Measurements from ENCODE around the gene KCNMA1. TPM values are rescaled to one million over a fixed set of nuclear protein-coding genes. Genes with fewer than 3 reads are reported as not detected.

The KCNMA1 gene
- total and polyA plus RNA-seq, 9 of the 15 experiments (the other 6 are each of a cell fraction or from before 2014, with no cell fraction given): 0.01 to 0.95 (median 0.15) TPM; not detected in 4

GRCh38 chr10:77452952-77453564 lies 184.6 kb downstream of the KCNMA1 start:
- no peaks in the 10 kb centered on the region for H4K20me1 ChIP-seq (replicated peaks; ENCODE audit: control insufficient read depth, insufficient read depth, low read length)
- H2AFZ ChIP-seq (ENCODE audit: low read depth, low read length): no peak overlapping the region
- ChIA-PET CTCF (ENCODE audit: low intra/inter-chr PET ratio) (no interaction called here), POLR2A (no interaction called here)
- H3K27me3 ChIP-seq (ENCODE audit: control insufficient read depth in 2 of 2, insufficient read depth in 2 of 2, low read length in 2 of 2): peaks cover 0 to 7% of the 10 kb centered on the region in 2 experiments; a peak in 1 of 5 replicates
- no TSS peak for BruUV-seq (replicated peaks)
- 0% methylated on average over 4 of the region's 4 CpGs for WGBS (ENCODE audit: insufficient coverage, low coverage, missing lambda C conversion rate)
- H3K4me2 ChIP-seq (ENCODE audit: insufficient read depth, low read length): no peak overlapping the region
- DNase-seq (ENCODE audit: extremely low read depth in 1 of 4, low spot score in 3 of 4) (no peak), ATAC-seq (no peak), FAIRE-seq (no peak)
- in situ Hi-C loops (cut with MboI) (no loop called here), intact Hi-C loops (cut with micrococcal nuclease) (no loop called here)
- H3K79me2 ChIP-seq (ENCODE audit: control insufficient read depth, insufficient read depth, low read length): no peaks in the 10 kb centered on the region
- no peak overlapping the region for H3K9ac ChIP-seq (ENCODE audit: insufficient read depth in 1 of 2, low read depth in 2 of 2, low read length in 2 of 2)
- no peak overlapping the region for H3K27ac ChIP-seq (ENCODE audit: extremely low read depth, low read depth, low read length)
- H3K4me3 ChIP-seq: no peak overlapping the region
- H3K4me1 ChIP-seq (replicated peaks in 1 of 2; ENCODE audit: control insufficient read depth in 2 of 2, insufficient read depth in 2 of 2, low read length in 2 of 2): no peaks in the 10 kb centered on the region
- H3K36me3 ChIP-seq (ENCODE audit: control insufficient read depth, insufficient read depth, low read length): no peaks in the 10 kb centered on the region
- no peaks in the 10 kb centered on the region for H3K9me3 ChIP-seq (replicated peaks; ENCODE audit: control insufficient read depth, insufficient read depth, low read depth, low read length)
- H3K9me1 ChIP-seq (ENCODE audit: control insufficient read depth, insufficient read depth, low read length): no peaks in the 10 kb centered on the region
- no peak for TF ChIP-seq HNRNPH1 (optimal IDR thresholded peaks at IDR 0.05; ENCODE audit: low read depth, low read length)
- TF ChIP-seq, protein P1, sequence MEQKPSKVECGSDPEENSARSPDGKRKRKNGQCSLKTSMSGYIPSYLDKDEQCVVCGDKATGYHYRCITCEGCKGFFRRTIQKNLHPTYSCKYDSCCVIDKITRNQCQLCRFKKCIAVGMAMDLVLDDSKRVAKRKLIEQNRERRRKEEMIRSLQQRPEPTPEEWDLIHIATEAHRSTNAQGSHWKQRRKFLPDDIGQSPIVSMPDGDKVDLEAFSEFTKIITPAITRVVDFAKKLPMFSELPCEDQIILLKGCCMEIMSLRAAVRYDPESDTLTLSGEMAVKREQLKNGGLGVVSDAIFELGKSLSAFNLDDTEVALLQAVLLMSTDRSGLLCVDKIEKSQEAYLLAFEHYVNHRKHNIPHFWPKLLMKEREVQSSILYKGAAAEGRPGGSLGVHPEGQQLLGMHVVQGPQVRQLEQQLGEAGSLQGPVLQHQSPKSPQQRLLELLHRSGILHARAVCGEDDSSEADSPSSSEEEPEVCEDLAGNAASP (IDR thresholded peaks at IDR 0.05): no peak
- TF ChIP-seq SNAPC5 (CRISPR knock-in tag; IDR thresholded peaks at IDR 0.05): no peak
- TF ChIP-seq, protein P2, sequence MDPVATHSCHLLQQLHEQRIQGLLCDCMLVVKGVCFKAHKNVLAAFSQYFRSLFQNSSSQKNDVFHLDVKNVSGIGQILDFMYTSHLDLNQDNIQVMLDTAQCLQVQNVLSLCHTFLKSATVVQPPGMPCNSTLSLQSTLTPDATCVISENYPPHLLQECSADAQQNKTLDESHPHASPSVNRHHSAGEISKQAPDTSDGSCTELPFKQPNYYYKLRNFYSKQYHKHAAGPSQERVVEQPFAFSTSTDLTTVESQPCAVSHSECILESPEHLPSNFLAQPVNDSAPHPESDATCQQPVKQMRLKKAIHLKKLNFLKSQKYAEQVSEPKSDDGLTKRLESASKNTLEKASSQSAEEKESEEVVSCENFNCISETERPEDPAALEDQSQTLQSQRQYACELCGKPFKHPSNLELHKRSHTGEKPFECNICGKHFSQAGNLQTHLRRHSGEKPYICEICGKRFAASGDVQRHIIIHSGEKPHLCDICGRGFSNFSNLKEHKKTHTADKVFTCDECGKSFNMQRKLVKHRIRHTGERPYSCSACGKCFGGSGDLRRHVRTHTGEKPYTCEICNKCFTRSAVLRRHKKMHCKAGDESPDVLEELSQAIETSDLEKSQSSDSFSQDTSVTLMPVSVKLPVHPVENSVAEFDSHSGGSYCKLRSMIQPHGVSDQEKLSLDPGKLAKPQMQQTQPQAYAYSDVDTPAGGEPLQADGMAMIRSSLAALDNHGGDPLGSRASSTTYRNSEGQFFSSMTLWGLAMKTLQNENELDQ (CRISPR knock-in tag; IDR thresholded peaks at IDR 0.05; ENCODE audit: borderline replicate concordance): no peak
- TF ChIP-seq FOXK1 (CRISPR knock-in tag; IDR thresholded peaks at IDR 0.05; ENCODE audit: borderline replicate concordance): no peak
- TF ChIP-seq, protein P3, sequence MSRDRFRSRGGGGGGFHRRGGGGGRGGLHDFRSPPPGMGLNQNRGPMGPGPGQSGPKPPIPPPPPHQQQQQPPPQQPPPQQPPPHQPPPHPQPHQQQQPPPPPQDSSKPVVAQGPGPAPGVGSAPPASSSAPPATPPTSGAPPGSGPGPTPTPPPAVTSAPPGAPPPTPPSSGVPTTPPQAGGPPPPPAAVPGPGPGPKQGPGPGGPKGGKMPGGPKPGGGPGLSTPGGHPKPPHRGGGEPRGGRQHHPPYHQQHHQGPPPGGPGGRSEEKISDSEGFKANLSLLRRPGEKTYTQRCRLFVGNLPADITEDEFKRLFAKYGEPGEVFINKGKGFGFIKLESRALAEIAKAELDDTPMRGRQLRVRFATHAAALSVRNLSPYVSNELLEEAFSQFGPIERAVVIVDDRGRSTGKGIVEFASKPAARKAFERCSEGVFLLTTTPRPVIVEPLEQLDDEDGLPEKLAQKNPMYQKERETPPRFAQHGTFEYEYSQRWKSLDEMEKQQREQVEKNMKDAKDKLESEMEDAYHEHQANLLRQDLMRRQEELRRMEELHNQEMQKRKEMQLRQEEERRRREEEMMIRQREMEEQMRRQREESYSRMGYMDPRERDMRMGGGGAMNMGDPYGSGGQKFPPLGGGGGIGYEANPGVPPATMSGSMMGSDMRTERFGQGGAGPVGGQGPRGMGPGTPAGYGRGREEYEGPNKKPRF (IDR thresholded peaks at IDR 0.05; ENCODE audit: low read depth, low read length): no peak
